SK-N-SH (cell line): ENCODE data around the gene SMIM20. TPM values are rescaled to one million over a fixed set of nuclear protein-coding genes. Genes with fewer than 3 reads are reported as not detected.

ENCODE experiments used
- CTCF ChIA-PET: fragments of 300-600, 350-600 bp; formaldehyde crosslinking; extraction: SDS; loops from one replicate; lab custom pipeline; 2021; lab: Yijun Ruan, JAX
- POLR2A ChIA-PET: fragments of 350-600 bp; sonication (Branson Sonifier 250); formaldehyde crosslinking; extraction: SDS; loops from one replicate; lab custom pipeline; 2020; ENCODE audit warnings: antibody characterized with exemption, inconsistent platforms; lab: Yijun Ruan, JAX
- DNase-seq: peaks from one replicate; pipeline ENCODE4 v3.0.0; 2012
- H2AFZ ChIP-seq: fragments of 200-600 bp; sonication (generic); 2 replicates; pipeline ENCODE4 v1.8.1; 2016; ENCODE audit warnings: antibody characterized with exemption, mild to moderate bottlenecking, low read depth
- H3F3A ChIP-seq: fragments of 200-600 bp; sonication (generic); replicated peaks from 2 replicates; pipeline ENCODE3; 2016; ENCODE audit warnings: antibody characterized with exemption, mild to moderate bottlenecking; ENCODE audit not compliant: insufficient read depth
- H3K27ac ChIP-seq, 2 experiments: fragments of 200-500 bp in 1 of 2; fragments of 200-600 bp in 1 of 2; sonication (Bioruptor generic) in 1 of 2; sonication (generic), shearing (Covaris generic) in 1 of 2; 2 replicates each; pipeline versions ENCODE4 v1.5.1 to v1.6.1; 2014 to 2016; ENCODE audit warnings: low read depth in 2 of 2, inconsistent platforms in 1 of 2, low read length in 1 of 2, mild to moderate bottlenecking in 1 of 2, mixed read lengths in 1 of 2
- H3K27me3 ChIP-seq: fragments of 200-600 bp; sonication (generic), shearing (Covaris generic); 2 replicates; pipeline ENCODE4 v1.6.1; 2016; ENCODE audit warnings: mixed run types; ENCODE audit not compliant: insufficient read depth
- H3K36me3 ChIP-seq, 2 experiments: fragments of 200-500 bp in 1 of 2; fragments of 200-600 bp in 1 of 2; sonication (Bioruptor generic) in 1 of 2; sonication (generic) in 1 of 2; replicated peaks in 1 of 2; 2 replicates each; pipeline versions ENCODE3 to v1.5.1; 2014 to 2016; ENCODE audit warnings: low read length in 1 of 2, mild to moderate bottlenecking in 1 of 2; ENCODE audit not compliant: insufficient read depth in 2 of 2, control insufficient read depth in 1 of 2
- H3K4me1 ChIP-seq, 2 experiments: fragments of 200-500 bp in 1 of 2; fragments of 200-600 bp in 1 of 2; sonication (Bioruptor generic) in 1 of 2; sonication (generic), shearing (Covaris generic) in 1 of 2; 2 replicates each; pipeline versions ENCODE4 v1.5.1 to v1.6.1; 2014 to 2016; ENCODE audit warnings: low read depth in 1 of 2, low read length in 1 of 2, mixed run types in 1 of 2; ENCODE audit not compliant: insufficient read depth in 2 of 2, control insufficient read depth in 1 of 2
- H3K4me2 ChIP-seq: fragments of 200-600 bp; sonication (generic), shearing (Covaris generic); 2 replicates; pipeline ENCODE4 v1.6.1; 2017; ENCODE audit warnings: mixed run types
- H3K4me3 ChIP-seq, 2 experiments: fragments of 200-500 bp in 1 of 2; fragments of 200-600 bp in 1 of 2; sonication (Bioruptor generic) in 1 of 2; sonication (generic), shearing (Covaris generic) in 1 of 2; 2 replicates each; pipeline versions ENCODE4 v1.5.1 to v1.8.1; 2014 to 2016; ENCODE audit warnings: low read depth in 2 of 2, inconsistent platforms in 1 of 2, low read length in 1 of 2, mild to moderate bottlenecking in 1 of 2, mixed read lengths in 1 of 2, moderate library complexity in 1 of 2
- H3K79me2 ChIP-seq: fragments of 200-600 bp; sonication (generic); 2 replicates; pipeline ENCODE4 v1.8.1; 2017; ENCODE audit warnings: mild to moderate bottlenecking; ENCODE audit not compliant: insufficient read depth
- H3K9ac ChIP-seq: fragments of 200-600 bp; sonication (generic); 2 replicates; pipeline ENCODE4 v1.6.1; 2017; ENCODE audit warnings: mixed run types
- H3K9me2 ChIP-seq: fragments of 200-600 bp; sonication (generic); 2 replicates; pipeline ENCODE4 v1.6.1; 2017; ENCODE audit warnings: mixed run types
- H3K9me3 ChIP-seq: fragments of 200-600 bp; sonication (generic); 2 replicates; pipeline ENCODE4 v1.6.1; 2017; ENCODE audit warnings: mixed run types, mild to moderate bottlenecking, moderate library complexity
- H4K20me1 ChIP-seq: fragments of 200-600 bp; sonication (generic); 2 replicates; pipeline ENCODE4 v1.6.1; 2017; ENCODE audit warnings: mild to moderate bottlenecking, mixed run types; ENCODE audit not compliant: insufficient read depth
- ELF1 ChIP-seq: IDR thresholded peaks from 2 replicates; pipeline ENCODE4 v1.4.0; 2012
- FOSL2 ChIP-seq: IDR thresholded peaks from 2 replicates; pipeline ENCODE4 v1.4.0; 2012; ENCODE audit warnings: low read depth, mild to moderate bottlenecking, moderate library complexity, borderline replicate concordance
- FOXJ3 ChIP-seq: sonication (generic); formaldehyde crosslinking; IDR thresholded peaks from 2 replicates; pipeline ENCODE4 v1.5.1; 2020; ENCODE audit warnings: mild to moderate bottlenecking, missing genetic modification reagents
- GABPA ChIP-seq: IDR thresholded peaks from 2 replicates; pipeline ENCODE4 v1.4.0; 2012; ENCODE audit warnings: low read depth, mild to moderate bottlenecking
- JUND ChIP-seq: IDR thresholded peaks from 2 replicates; pipeline ENCODE4 v1.4.0; 2012
- MAX ChIP-seq: IDR thresholded peaks from 2 replicates; pipeline ENCODE4 v1.4.0; 2012; ENCODE audit warnings: low read depth
- MXI1 ChIP-seq: IDR thresholded peaks from 2 replicates; pipeline ENCODE4 v1.6.1; 2012; ENCODE audit warnings: mild to moderate bottlenecking, low read depth, low read length, improper control_type of control experiment
- NRF1 ChIP-seq: IDR thresholded peaks from 2 replicates; pipeline ENCODE4 v1.6.1; 2012; ENCODE audit warnings: low read depth, mild to moderate bottlenecking, low read length
- POLR2AphosphoS5 ChIP-seq: IDR thresholded peaks from 2 replicates; pipeline ENCODE4 v1.6.1; 2012; ENCODE audit warnings: low read depth, low read length
- RAD21 ChIP-seq: IDR thresholded peaks from 2 replicates; pipeline ENCODE4 v1.6.1; 2012; ENCODE audit warnings: mild to moderate bottlenecking, low read length
- REST ChIP-seq: IDR thresholded peaks from 2 replicates; pipeline ENCODE4 v1.6.1; 2012; ENCODE audit warnings: mild to moderate bottlenecking, low read depth, low read length, moderate library complexity
- RFX5 ChIP-seq: IDR thresholded peaks from 2 replicates; pipeline ENCODE4 v1.6.1; 2012; ENCODE audit warnings: mild to moderate bottlenecking, improper control_type of control experiment, low read length
- SIN3A ChIP-seq: IDR thresholded peaks from 2 replicates; pipeline ENCODE4 v1.6.1; 2012; ENCODE audit warnings: low read depth, mild to moderate bottlenecking, low read length, moderate library complexity, borderline replicate concordance
- SMC3 ChIP-seq: IDR thresholded peaks from 2 replicates; pipeline ENCODE4 v1.6.1; 2012; ENCODE audit warnings: low read depth, low read length, improper control_type of control experiment
- TCF12 ChIP-seq: IDR thresholded peaks from 2 replicates; pipeline ENCODE4 v1.4.0; 2012
- TEAD4 ChIP-seq: IDR thresholded peaks from 2 replicates; pipeline ENCODE4 v1.4.0; 2012; ENCODE audit warnings: mild to moderate bottlenecking, borderline replicate concordance; ENCODE audit not compliant: insufficient read depth
- YY1 ChIP-seq: IDR thresholded peaks from 2 replicates; pipeline ENCODE4 v1.4.0; 2012; ENCODE audit warnings: low read depth, mild to moderate bottlenecking
- WGBS: methylation state at CpG from one replicate; pipeline ENCODE4 v1.1.6; 2017; ENCODE audit warnings: low lambda C conversion rate; 5-methylcytosine and 5-hydroxymethylcytosine counted together
- polyA plus RNA-seq, 3 experiments: library from polyadenylated mRNA; depleted of rRNA; stranded (reverse); fragments of >200 nt; gene quantifications; 2 replicates each; pipeline ENCODE4 v1.2.3, GENCODE V29; 2012
- TF ChIP-seq, protein P1 (sequence below): IDR thresholded peaks from 2 replicates; pipeline ENCODE4; 2012
- TF ChIP-seq, protein P2 (sequence below): fragments of 150-350 bp; IDR thresholded peaks from 2 replicates; pipeline ENCODE4 v1.6.1; 2016; ENCODE audit warnings: mild to moderate bottlenecking, low read depth, low read length

SMIM20 gene
- polyA plus RNA-seq, 1 of the 3 experiments (the other 2 are of a cell fraction), result 39.4 TPM

- H3F3A ChIP-seq, result no peaks in the 10 kb centered on the region
- H3K27ac ChIP-seq, result no peak overlapping the region
- TF ChIP-seq TCF12 (no peak), SMC3 (no peak), RAD21 (no peak), MAX (no peak), GABPA (no peak), FOSL2 (no peak), ELF1 (no peak), POLR2AphosphoS5 (no peak)
- TF ChIP-seq, protein P1, sequence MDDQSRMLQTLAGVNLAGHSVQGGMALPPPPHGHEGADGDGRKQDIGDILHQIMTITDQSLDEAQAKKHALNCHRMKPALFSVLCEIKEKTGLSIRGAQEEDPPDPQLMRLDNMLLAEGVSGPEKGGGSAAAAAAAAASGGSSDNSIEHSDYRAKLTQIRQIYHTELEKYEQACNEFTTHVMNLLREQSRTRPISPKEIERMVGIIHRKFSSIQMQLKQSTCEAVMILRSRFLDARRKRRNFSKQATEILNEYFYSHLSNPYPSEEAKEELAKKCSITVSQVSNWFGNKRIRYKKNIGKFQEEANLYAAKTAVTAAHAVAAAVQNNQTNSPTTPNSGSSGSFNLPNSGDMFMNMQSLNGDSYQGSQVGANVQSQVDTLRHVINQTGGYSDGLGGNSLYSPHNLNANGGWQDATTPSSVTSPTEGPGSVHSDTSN, result no peak
- TF ChIP-seq, protein P2, sequence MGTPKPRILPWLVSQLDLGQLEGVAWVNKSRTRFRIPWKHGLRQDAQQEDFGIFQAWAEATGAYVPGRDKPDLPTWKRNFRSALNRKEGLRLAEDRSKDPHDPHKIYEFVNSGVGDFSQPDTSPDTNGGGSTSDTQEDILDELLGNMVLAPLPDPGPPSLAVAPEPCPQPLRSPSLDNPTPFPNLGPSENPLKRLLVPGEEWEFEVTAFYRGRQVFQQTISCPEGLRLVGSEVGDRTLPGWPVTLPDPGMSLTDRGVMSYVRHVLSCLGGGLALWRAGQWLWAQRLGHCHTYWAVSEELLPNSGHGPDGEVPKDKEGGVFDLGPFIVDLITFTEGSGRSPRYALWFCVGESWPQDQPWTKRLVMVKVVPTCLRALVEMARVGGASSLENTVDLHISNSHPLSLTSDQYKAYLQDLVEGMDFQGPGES, result no peak
- peaks cover 0 to 11% of the 10 kb centered on the region in 2 experiments; a peak in 1 of 4 replicates for H3K4me1 ChIP-seq
- ChIA-PET CTCF (interaction anchor here (0.7 to 1.6 kb wide), 3 partner anchors 12 to 47 kb away, joined by 3 to 4 read pairs (median 3); no protein-coding TSS in a partner anchor), POLR2A (no interaction called here)
- no peaks in the 10 kb centered on the region for H3K36me3 ChIP-seq
- H3K4me2 ChIP-seq, result no peak overlapping the region
- DNase-seq, result no peak
- H3K27me3 ChIP-seq, result no peaks in the 10 kb centered on the region
- H3K9me3 ChIP-seq, result no peaks in the 10 kb centered on the region
- H3K4me3 ChIP-seq, result no peak overlapping the region
- H3K9me2 ChIP-seq, result no peaks in the 10 kb centered on the region
- H3K79me2 ChIP-seq, result no peaks in the 10 kb centered on the region
- no peaks in the 10 kb centered on the region for H4K20me1 ChIP-seq
- 54% methylated on average over 8 of the region's 8 CpGs for WGBS
- H3K9ac ChIP-seq, result no peak overlapping the region
- no peak overlapping the region for H2AFZ ChIP-seq
Measured at GRCh38 chr4:25972984-25973745, 59.1 kb downstream of the SMIM20 start.

GRCh38 chr4:25976780-25977179 is 62.8 kb downstream of the SMIM20 start:
- WGBS, result 54% methylated on average over 7 of the region's 7 CpGs
- CTCF ChIA-PET, result interaction anchor here (1.1 to 4.3 kb wide), 4 partner anchors 11 to 348 kb away, joined by 3 to 21 read pairs (median 4); no protein-coding TSS in a partner anchor

More at GRCh38 chr4:25976780-25977179, 62.8 kb downstream of the SMIM20 start:
- H4K20me1 ChIP-seq, result no peaks in the 10 kb centered on the region
- H3F3A ChIP-seq, result no peaks in the 10 kb centered on the region
- no peak overlapping the region for H3K4me2 ChIP-seq
- TF ChIP-seq MAX (no peak), REST (no peak), SMC3 (no peak), MXI1 (no peak), YY1 (no peak), RFX5 (no peak), NRF1 (no peak), JUND (no peak), FOXJ3 (no peak), POLR2AphosphoS5 (no peak), SIN3A (no peak), TEAD4 (no peak)
- H3K9me2 ChIP-seq, result no peaks in the 10 kb centered on the region
- POLR2A ChIA-PET, result no interaction called here
- H3K9me3 ChIP-seq, result no peaks in the 10 kb centered on the region
- H3K36me3 ChIP-seq, result no peaks in the 10 kb centered on the region
- H3K27me3 ChIP-seq, result no peaks in the 10 kb centered on the region
- no peaks in the 10 kb centered on the region for H3K79me2 ChIP-seq
- no peak overlapping the region for H3K9ac ChIP-seq
- peaks cover 0 to 14% of the 10 kb centered on the region in 2 experiments; a peak in 1 of 4 replicates for H3K4me1 ChIP-seq
- no peak overlapping the region for H2AFZ ChIP-seq
- no peak overlapping the region for H3K4me3 ChIP-seq
- DNase-seq, result no peak
- no peak overlapping the region for H3K27ac ChIP-seq
